ENCODE data around the gene MEOX1. TPM values are rescaled to one million over a fixed set of nuclear protein-coding genes. Genes with fewer than 3 reads are reported as not detected.

The MEOX1 gene
- total RNA-seq, 1 experiment from 2014 or later: not detected

DNA sequence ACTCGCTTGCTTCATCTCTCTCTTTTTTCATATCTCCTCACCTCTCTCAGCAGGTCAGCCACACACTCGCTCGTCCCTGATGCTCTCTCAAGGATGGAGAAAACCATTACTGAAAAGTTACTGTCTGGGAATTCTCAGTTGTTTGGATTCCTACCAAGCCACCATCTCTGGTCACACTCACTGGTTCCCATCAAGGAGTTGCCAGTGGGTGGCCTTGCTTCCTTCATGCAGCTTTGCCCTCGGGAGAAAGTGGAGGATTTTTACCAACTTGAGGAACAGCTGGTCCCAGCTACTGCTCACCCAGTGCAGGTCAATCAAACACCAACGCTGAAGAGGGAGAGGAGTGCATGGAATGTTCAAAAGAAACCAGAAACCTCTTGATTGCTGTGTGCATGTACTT, 25.3 kb downstream of the MEOX1 start:
- no peaks in the 10 kb centered on the region for H3K4me1 ChIP-seq (ENCODE audit: insufficient read depth, low read length)
- H3K4me3 Mint-ChIP-seq: no peak overlapping the region
- TF ChIP-seq, protein P1, sequence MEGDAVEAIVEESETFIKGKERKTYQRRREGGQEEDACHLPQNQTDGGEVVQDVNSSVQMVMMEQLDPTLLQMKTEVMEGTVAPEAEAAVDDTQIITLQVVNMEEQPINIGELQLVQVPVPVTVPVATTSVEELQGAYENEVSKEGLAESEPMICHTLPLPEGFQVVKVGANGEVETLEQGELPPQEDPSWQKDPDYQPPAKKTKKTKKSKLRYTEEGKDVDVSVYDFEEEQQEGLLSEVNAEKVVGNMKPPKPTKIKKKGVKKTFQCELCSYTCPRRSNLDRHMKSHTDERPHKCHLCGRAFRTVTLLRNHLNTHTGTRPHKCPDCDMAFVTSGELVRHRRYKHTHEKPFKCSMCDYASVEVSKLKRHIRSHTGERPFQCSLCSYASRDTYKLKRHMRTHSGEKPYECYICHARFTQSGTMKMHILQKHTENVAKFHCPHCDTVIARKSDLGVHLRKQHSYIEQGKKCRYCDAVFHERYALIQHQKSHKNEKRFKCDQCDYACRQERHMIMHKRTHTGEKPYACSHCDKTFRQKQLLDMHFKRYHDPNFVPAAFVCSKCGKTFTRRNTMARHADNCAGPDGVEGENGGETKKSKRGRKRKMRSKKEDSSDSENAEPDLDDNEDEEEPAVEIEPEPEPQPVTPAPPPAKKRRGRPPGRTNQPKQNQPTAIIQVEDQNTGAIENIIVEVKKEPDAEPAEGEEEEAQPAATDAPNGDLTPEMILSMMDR (conservative IDR thresholded peaks at IDR 0.05): no peak
- H3K9me3 ChIP-seq (ENCODE audit: control insufficient read depth, low read depth, low read length): no peaks in the 10 kb centered on the region
- no peak overlapping the region for H4K5ac ChIP-seq (ENCODE audit: insufficient read length, low read depth, low read length)
- H3K27ac ChIP-seq (ENCODE audit: insufficient read length, low read depth, low read length): no peak overlapping the region
- H3K27me3 Mint-ChIP-seq (ENCODE audit: low read depth): peaks cover 7% of the 10 kb centered on the region
- H3K4ac ChIP-seq (ENCODE audit: low read depth, low read length): no peak overlapping the region
- H3K27ac Mint-ChIP-seq: 0 out of 7 replicates have a peak overlapping the region, but pooled peaks of 1 of the 3 experiments have one; percentile 5
- no peak overlapping the region for H2BK12ac ChIP-seq (ENCODE audit: insufficient read length, low read depth, low read length)
- no peak overlapping the region for H3K18ac ChIP-seq (ENCODE audit: insufficient read length, low read depth, low read length)
- no peak overlapping the region for H2AK5ac ChIP-seq (ENCODE audit: insufficient read length, low read length)
- H3K14ac ChIP-seq (ENCODE audit: insufficient read depth, low read length): no peak overlapping the region
- H3K9ac ChIP-seq (ENCODE audit: extremely low read depth, insufficient read length, low read length): no peak overlapping the region
- H2BK120ac ChIP-seq (ENCODE audit: low read depth, low read length, poor library complexity, severe bottlenecking): no peak overlapping the region
- H3K79me1 ChIP-seq (ENCODE audit: insufficient read depth, low read depth, low read length, poor library complexity, severe bottlenecking): no peaks in the 10 kb centered on the region
- H3T11ph ChIP-seq (ENCODE audit: low read length): no peak overlapping the region
- H3K36me3 Mint-ChIP-seq (ENCODE audit: insufficient read depth in 1 of 3, low read depth in 3 of 3): no peaks in the 10 kb centered on the region
- H3K23me2 ChIP-seq (ENCODE audit: insufficient read length, low read depth, low read length, poor library complexity, severe bottlenecking): peaks cover 3% of the 10 kb centered on the region
- peaks cover 5% of the 10 kb centered on the region for H4K20me1 ChIP-seq (ENCODE audit: control insufficient read depth, insufficient read depth, insufficient read length)
- H3K4me2 ChIP-seq (ENCODE audit: insufficient read depth, insufficient read length, low read length): no peak overlapping the region
- H3K23ac ChIP-seq (ENCODE audit: insufficient read length, low read depth, low read length): no peak overlapping the region
- no peaks in the 10 kb centered on the region for H3K27me3 ChIP-seq (ENCODE audit: insufficient read depth, low read length)
- H4K91ac ChIP-seq (ENCODE audit: insufficient read length, low read depth, low read length): no peak overlapping the region
- no peak overlapping the region for H2BK5ac ChIP-seq (ENCODE audit: insufficient read length, low read length)
- H3K9me3 Mint-ChIP-seq: no peaks in the 10 kb centered on the region
- H3K79me2 ChIP-seq (ENCODE audit: insufficient read depth, low read length): no peaks in the 10 kb centered on the region
- no peak overlapping the region for H4K8ac ChIP-seq (replicated peaks; ENCODE audit: insufficient read length, low read depth, low read length)
- H2AFZ ChIP-seq (ENCODE audit: low read length): no peak overlapping the region
- no peak for DNase-seq
- no CpG with 5 or more reads among the region's 5 CpGs for WGBS (ENCODE audit: extremely low coverage, insufficient read length, low lambda C conversion rate)
- no peak overlapping the region for H2BK20ac ChIP-seq (ENCODE audit: low read depth, low read length, poor library complexity, severe bottlenecking)
- peaks cover 13 to 22% of the 10 kb centered on the region in 2 experiments for H3K4me1 Mint-ChIP-seq
- H2BK15ac ChIP-seq (ENCODE audit: low read depth, low read length): no peak overlapping the region
- H3K56ac ChIP-seq (ENCODE audit: insufficient read length, low read depth, low read length): no peak overlapping the region
